HepG2 (cell line): ENCODE measurements around the gene SLC2A11. TPM values are rescaled to one million over a fixed set of nuclear protein-coding genes. Genes with fewer than 3 reads are reported as not detected.

Experiments
- FOXA1 ChIP-seq, 2 experiments: fragments of 450-650 bp in 1 of 2; sonication (generic) in 1 of 2; formaldehyde crosslinking in 1 of 2; IDR thresholded peaks; 2 replicates each; pipeline versions ENCODE4 v1.4.0 to v1.6.1; 2016 to 2020; ENCODE audit warnings: missing genetic modification reagents in 1 of 2
- FOXM1 ChIP-seq: sonication (generic); formaldehyde crosslinking; IDR thresholded peaks from 2 replicates; pipeline ENCODE4 v1.5.0; 2020; ENCODE audit warnings: missing genetic modification reagents
- HDAC2 ChIP-seq: sonication (generic); formaldehyde crosslinking; IDR thresholded peaks from 2 replicates; pipeline ENCODE4 v1.4.0; 2020; ENCODE audit warnings: missing genetic modification reagents
- KDM5A ChIP-seq: fragments of 200-600 bp; sonication (generic); IDR thresholded peaks from 2 replicates; pipeline ENCODE4 v1.7.0; 2018; ENCODE audit warnings: antibody characterized with exemption, mild to moderate bottlenecking, low read length, borderline replicate concordance
- PCBP2 ChIP-seq: fragments of 200-400 bp; formaldehyde crosslinking; optimal IDR thresholded peaks from 2 replicates; pipeline ENCODE3; 2018; ENCODE audit warnings: low read length, low read depth; ENCODE audit not compliant: poor library complexity, severe bottlenecking
- TFAP4 ChIP-seq: sonication (generic); IDR thresholded peaks from 2 replicates; pipeline ENCODE4 v1.6.1; 2016; ENCODE audit warnings: low read depth, borderline replicate concordance
- ZBTB4 ChIP-seq: sonication (generic); formaldehyde crosslinking; IDR thresholded peaks from 2 replicates; pipeline ENCODE4 v1.4.0; 2020; ENCODE audit warnings: missing genetic modification reagents, mild to moderate bottlenecking, borderline replicate concordance
- ZFY ChIP-seq: sonication (generic); formaldehyde crosslinking; IDR thresholded peaks from 2 replicates; pipeline ENCODE4 v1.4.0; 2020; ENCODE audit warnings: missing genetic modification reagents
- ZHX1 ChIP-seq: sonication (generic); formaldehyde crosslinking; IDR thresholded peaks from 2 replicates; pipeline ENCODE4 v1.8.1; 2022; ENCODE audit warnings: low read depth, mild to moderate bottlenecking, missing genetic modification reagents
- ZNF10 ChIP-seq: sonication (generic); formaldehyde crosslinking; IDR thresholded peaks from 2 replicates; pipeline ENCODE4 v1.4.0; 2020; ENCODE audit warnings: mild to moderate bottlenecking, low read depth, missing genetic modification reagents, borderline replicate concordance
- ZNF335 ChIP-seq: sonication (generic); formaldehyde crosslinking; IDR thresholded peaks from 2 replicates; pipeline ENCODE4 v1.4.0; 2020; ENCODE audit warnings: missing genetic modification reagents
- ZNF34 ChIP-seq: sonication (generic); formaldehyde crosslinking; IDR thresholded peaks from 2 replicates; pipeline ENCODE4 v1.4.0; 2020; ENCODE audit warnings: mild to moderate bottlenecking, missing genetic modification reagents, borderline replicate concordance
- ZNF652 ChIP-seq: IDR thresholded peaks from 2 replicates; pipeline ENCODE4 v1.6.1; 2016; ENCODE audit warnings: low read depth, borderline replicate concordance
- ZNF776 ChIP-seq: sonication (generic); formaldehyde crosslinking; IDR thresholded peaks from 2 replicates; pipeline ENCODE4 v1.4.0; 2020; ENCODE audit warnings: mild to moderate bottlenecking, missing genetic modification reagents
- polyA plus RNA-seq, 8 experiments: library from polyadenylated mRNA; depleted of rRNA in 3 of 8; stranded (reverse) in 7 of 8; unstranded in 1 of 8; fragments of >200 nt; fragmentation: Illumina TruSeq in 4 of 8; extraction: Trizol in 4 of 8; gene quantifications; 2 replicates each; pipeline versions ENCODE4 v1.2.1 to v1.2.3, GENCODE V29; 2011 to 2016; ENCODE audit warnings: low read depth in 4 of 8, missing spikeins in 1 of 8, mixed read lengths in 1 of 8; ENCODE audit not compliant: insufficient read depth in 1 of 8
- total RNA-seq, 5 experiments: library from RNA; depleted of rRNA; stranded (reverse); fragments of >200 nt; fragmentation: Illumina TruSeq; extraction: Trizol; gene quantifications; 2 replicates each; pipeline ENCODE4 v1.2.3, GENCODE V29; 2016; ENCODE audit warnings: low read depth in 1 of 5
- TF ChIP-seq, protein P1 (sequence below): sonication (generic); formaldehyde crosslinking; IDR thresholded peaks from 2 replicates; pipeline ENCODE4 v1.4.0; 2020; ENCODE audit warnings: missing genetic modification reagents, borderline replicate concordance
- TF ChIP-seq, protein P2 (sequence below): sonication (generic); formaldehyde crosslinking; IDR thresholded peaks from 2 replicates; pipeline ENCODE4 v1.4.0; 2020; ENCODE audit warnings: mild to moderate bottlenecking, missing genetic modification reagents

The SLC2A11 gene
- total and polyA plus RNA-seq, 2 of the 13 experiments (the other 11 are each of a cell fraction or from before 2014, with no cell fraction given), result 15.2 to 15.4 TPM

- TF ChIP-seq, protein P1, sequence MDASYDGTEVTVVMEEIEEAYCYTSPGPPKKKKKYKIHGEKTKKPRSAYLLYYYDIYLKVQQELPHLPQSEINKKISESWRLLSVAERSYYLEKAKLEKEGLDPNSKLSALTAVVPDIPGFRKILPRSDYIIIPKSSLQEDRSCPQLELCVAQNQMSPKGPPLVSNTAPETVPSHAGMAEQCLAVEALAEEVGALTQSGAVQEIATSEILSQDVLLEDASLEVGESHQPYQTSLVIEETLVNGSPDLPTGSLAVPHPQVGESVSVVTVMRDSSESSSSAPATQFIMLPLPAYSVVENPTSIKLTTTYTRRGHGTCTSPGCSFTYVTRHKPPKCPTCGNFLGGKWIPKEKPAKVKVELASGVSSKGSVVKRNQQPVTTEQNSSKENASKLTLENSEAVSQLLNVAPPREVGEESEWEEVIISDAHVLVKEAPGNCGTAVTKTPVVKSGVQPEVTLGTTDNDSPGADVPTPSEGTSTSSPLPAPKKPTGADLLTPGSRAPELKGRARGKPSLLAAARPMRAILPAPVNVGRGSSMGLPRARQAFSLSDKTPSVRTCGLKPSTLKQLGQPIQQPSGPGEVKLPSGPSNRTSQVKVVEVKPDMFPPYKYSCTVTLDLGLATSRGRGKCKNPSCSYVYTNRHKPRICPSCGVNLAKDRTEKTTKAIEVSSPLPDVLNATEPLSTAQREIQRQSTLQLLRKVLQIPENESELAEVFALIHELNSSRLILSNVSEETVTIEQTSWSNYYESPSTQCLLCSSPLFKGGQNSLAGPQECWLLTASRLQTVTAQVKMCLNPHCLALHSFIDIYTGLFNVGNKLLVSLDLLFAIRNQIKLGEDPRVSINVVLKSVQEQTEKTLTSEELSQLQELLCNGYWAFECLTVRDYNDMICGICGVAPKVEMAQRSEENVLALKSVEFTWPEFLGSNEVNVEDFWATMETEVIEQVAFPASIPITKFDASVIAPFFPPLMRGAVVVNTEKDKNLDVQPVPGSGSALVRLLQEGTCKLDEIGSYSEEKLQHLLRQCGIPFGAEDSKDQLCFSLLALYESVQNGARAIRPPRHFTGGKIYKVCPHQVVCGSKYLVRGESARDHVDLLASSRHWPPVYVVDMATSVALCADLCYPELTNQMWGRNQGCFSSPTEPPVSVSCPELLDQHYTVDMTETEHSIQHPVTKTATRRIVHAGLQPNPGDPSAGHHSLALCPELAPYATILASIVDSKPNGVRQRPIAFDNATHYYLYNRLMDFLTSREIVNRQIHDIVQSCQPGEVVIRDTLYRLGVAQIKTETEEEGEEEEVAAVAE, result no peak
- TF ChIP-seq ZNF335 (no peak), ZBTB4 (CRISPR knock-in tag) (no peak), ZFY (CRISPR knock-in tag) (no peak), ZNF652 (CRISPR knock-in tag) (no peak; the same call in 1 of the 2 replicates), KDM5A (no peak; the same call in 1 of the 2 replicates), HDAC2 (CRISPR knock-in tag) (0 out of 2 replicates have a peak, but pooled peaks have one; percentile 62), TFAP4 (peak; percentile 30; the same call in 1 of the 2 replicates), ZHX1 (CRISPR knock-in tag) (no peak), PCBP2 (no peak), ZNF34 (no peak), ZNF776 (CRISPR knock-in tag) (0 out of 2 replicates have a peak, but pooled peaks have one; percentile 1), FOXM1 (CRISPR knock-in tag) (no peak), FOXA1 (IDR thresholded peaks at IDR 0.05) (no peak), FOXA1 (CRISPR knock-in tag; IDR thresholded peaks at IDR 0.05) (no peak), ZNF10 (CRISPR knock-in tag) (no peak)
- TF ChIP-seq, protein P2, sequence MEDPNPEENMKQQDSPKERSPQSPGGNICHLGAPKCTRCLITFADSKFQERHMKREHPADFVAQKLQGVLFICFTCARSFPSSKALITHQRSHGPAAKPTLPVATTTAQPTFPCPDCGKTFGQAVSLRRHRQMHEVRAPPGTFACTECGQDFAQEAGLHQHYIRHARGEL (CRISPR knock-in tag), result 0 out of 2 replicates have a peak, but pooled peaks have one; percentile 12
These were observed 36.5 kb downstream of the SLC2A11 start, which contains the start of gene MIF (continued) for GRCh38 chr22:23893945-23894709.
